ENCODE measurements around the gene TRIM72. TPM values are rescaled to one million over a fixed set of nuclear protein-coding genes. Genes with fewer than 3 reads are reported as not detected.

The TRIM72 gene
- total RNA-seq, 1 experiment from 2014 or later: 1.2 TPM

DNA sequence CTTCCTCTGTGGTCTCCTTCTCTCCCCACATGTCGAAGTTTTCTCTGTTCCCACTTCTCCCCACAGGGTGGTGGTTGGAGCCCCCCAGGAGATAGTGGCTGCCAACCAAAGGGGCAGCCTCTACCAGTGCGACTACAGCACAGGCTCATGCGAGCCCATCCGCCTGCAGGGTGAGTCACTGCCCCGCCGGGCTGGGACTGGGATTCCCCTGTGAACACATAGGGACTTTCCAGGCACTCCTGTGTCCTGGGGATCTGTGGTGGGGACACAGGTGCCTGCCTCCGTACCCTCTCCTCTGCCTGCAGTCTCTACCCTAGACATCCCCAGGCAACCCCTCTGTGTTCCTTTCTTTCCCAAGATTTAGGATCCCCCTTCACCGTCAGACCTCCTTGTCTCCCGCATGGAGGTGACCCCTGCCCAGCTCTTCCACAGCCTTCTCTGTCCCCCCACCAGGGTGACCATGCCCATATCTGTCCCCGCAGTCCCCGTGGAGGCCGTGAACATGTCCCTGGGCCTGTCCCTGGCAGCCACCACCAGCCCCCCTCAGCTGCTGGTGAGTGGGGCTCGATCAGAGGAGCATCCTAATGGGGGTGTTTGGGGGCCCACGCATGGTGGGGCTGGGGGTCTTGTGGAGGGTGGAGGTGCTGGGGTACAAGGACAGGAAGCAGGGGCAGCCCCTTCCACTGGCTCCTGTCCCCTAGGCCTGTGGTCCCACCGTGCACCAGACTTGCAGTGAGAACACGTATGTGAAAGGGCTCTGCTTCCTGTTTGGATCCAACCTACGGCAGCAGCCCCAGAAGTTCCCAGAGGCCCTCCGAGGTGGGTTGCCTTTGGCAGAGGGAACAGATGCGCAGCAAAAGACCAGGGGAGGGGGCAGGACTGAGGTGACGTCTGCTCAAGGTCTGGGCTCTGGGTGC is 51.7 kb downstream of the TRIM72 start:
- Histone ChIP-seq H2AFZ (ENCODE audit: low read length) (no peak overlapping the region), H3K9ac (ENCODE audit: extremely low read depth, insufficient read length, low read length) (no peak overlapping the region), H3K4me1 (ENCODE audit: insufficient read depth, low read length) (peaks cover 1% of the 10 kb centered on the region; the same call in 1 of the 2 replicates), H2BK5ac (ENCODE audit: insufficient read length, low read length) (no peak overlapping the region), H3K9me3 (ENCODE audit: control insufficient read depth, low read depth, low read length) (no peaks in the 10 kb centered on the region), H4K8ac (replicated peaks; ENCODE audit: insufficient read length, low read depth, low read length) (no peak overlapping the region), H3K79me2 (ENCODE audit: insufficient read depth, low read length) (no peaks in the 10 kb centered on the region), H3K4me2 (ENCODE audit: insufficient read depth, insufficient read length, low read length) (no peak overlapping the region), H3K18ac (ENCODE audit: insufficient read length, low read depth, low read length) (no peak overlapping the region), H4K5ac (ENCODE audit: insufficient read length, low read depth, low read length) (no peak overlapping the region), H2BK120ac (ENCODE audit: low read depth, low read length, poor library complexity, severe bottlenecking) (no peak overlapping the region), H4K20me1 (ENCODE audit: control insufficient read depth, insufficient read depth, insufficient read length) (no peaks in the 10 kb centered on the region), H3K14ac (ENCODE audit: insufficient read depth, low read length) (no peak overlapping the region; the same call in 1 of the 2 replicates), H2BK20ac (ENCODE audit: low read depth, low read length, poor library complexity, severe bottlenecking) (no peak overlapping the region), H3K23ac (ENCODE audit: insufficient read length, low read depth, low read length) (no peak overlapping the region), H3K27ac (ENCODE audit: insufficient read length, low read depth, low read length) (no peak overlapping the region), H2BK12ac (ENCODE audit: insufficient read length, low read depth, low read length) (no peak overlapping the region), H4K91ac (ENCODE audit: insufficient read length, low read depth, low read length) (no peak overlapping the region), H2AK5ac (ENCODE audit: insufficient read length, low read length) (no peak overlapping the region), H3K23me2 (ENCODE audit: insufficient read length, low read depth, low read length, poor library complexity, severe bottlenecking) (no peaks in the 10 kb centered on the region), H3K4ac (ENCODE audit: low read depth, low read length) (no peak overlapping the region), H2BK15ac (ENCODE audit: low read depth, low read length) (no peak overlapping the region), H3K79me1 (ENCODE audit: insufficient read depth, low read depth, low read length, poor library complexity, severe bottlenecking) (no peaks in the 10 kb centered on the region), H3T11ph (ENCODE audit: low read length) (no peak overlapping the region), H3K56ac (ENCODE audit: insufficient read length, low read depth, low read length) (no peak overlapping the region), H3K27me3 (ENCODE audit: insufficient read depth, low read length) (no peaks in the 10 kb centered on the region)
- Mint-ChIP-seq H3K36me3 (ENCODE audit: insufficient read depth in 1 of 3, low read depth in 3 of 3) (no peaks in the 10 kb centered on the region), H3K27ac (peak overlapping the region in 2 of 3 experiments; percentile 39 to 92; a peak in 3 of 7 replicates), H3K27me3 (ENCODE audit: low read depth) (no peaks in the 10 kb centered on the region; the same call in none of the 2 replicates), H3K4me3 (no peak overlapping the region), H3K9me3 (no peaks in the 10 kb centered on the region), H3K4me1 (peaks cover 18 to 19% of the 10 kb centered on the region in 2 experiments)
- WGBS (ENCODE audit: extremely low coverage, insufficient read length, low lambda C conversion rate): no CpG with 5 or more reads among the region's 20 CpGs
- TF ChIP-seq CTCF (conservative IDR thresholded peaks at IDR 0.05): peak; percentile 32; the same call in 2 of the 3 replicates
- peak; percentile 60 for DNase-seq
